ENCODE results near the gene MDN1. TPM values are rescaled to one million over a fixed set of nuclear protein-coding genes. Genes with fewer than 3 reads are reported as not detected.

The MDN1 gene
- total RNA-seq, 2 experiments from 2014 or later: 48.6 to 59.5 TPM

DNA sequence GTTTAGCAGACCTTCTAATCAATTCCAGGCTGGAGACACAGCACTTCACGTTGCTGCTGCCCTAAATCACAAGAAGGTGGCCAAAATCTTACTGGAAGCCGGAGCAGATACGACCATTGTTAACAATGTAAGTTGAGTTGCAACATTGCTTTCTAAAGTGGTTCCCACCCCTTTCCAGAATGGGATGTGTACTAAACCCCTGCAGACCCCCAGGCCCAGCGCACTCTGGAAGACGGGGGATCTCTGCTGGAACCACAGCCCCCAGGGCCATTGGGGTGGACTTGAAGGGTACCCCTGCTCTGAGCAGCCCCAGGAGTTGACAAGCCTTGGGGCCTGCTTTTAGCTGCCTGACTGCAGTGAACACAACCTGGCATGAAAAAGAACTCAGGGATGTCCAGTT, 203.1 kb downstream of the MDN1 start:
- H3K9me3 Mint-ChIP-seq (ENCODE audit: low read depth): no peaks in the 10 kb centered on the region
- intact Hi-C loops (cut with DNase I, micrococcal nuclease): no loop called here
- H3K4me3 Mint-ChIP-seq: no peak overlapping the region
- ChIA-PET CTCF (no interaction called here), POLR2A (no interaction called here)
- DNase-seq (no peak), ATAC-seq (no peak)
- no peaks in the 10 kb centered on the region for H3K36me3 Mint-ChIP-seq (ENCODE audit: low read depth)
- no peaks in the 10 kb centered on the region for H3K27me3 Mint-ChIP-seq
- no peaks in the 10 kb centered on the region for H3K4me1 Mint-ChIP-seq
- H3K27ac Mint-ChIP-seq: no peak overlapping the region

DNA sequence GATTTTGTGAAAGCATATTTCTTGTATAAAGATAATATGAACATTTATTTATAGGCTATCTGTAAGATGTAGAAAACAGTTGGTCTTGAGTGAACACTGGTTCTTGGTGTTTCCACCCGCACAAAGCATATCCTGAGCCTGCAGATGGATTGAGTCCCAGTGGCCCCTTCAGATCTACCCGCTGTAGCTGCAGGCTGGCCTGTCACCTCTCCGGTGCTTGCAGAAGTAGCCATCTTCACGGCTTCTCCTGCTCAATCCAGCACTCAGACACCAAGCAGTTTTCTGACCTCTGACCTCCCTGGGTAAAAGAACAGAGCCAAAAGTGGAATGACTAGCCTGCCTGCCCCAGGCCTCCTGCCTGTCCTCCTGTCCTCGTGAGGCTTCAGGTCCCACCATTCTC, 203.7 kb downstream of the MDN1 start:
- Mint-ChIP-seq H3K36me3 (ENCODE audit: low read depth) (no peaks in the 10 kb centered on the region), H3K27me3 (no peaks in the 10 kb centered on the region), H3K4me3 (no peak overlapping the region), H3K4me1 (no peaks in the 10 kb centered on the region), H3K27ac (no peak overlapping the region), H3K9me3 (ENCODE audit: low read depth) (no peaks in the 10 kb centered on the region)
- POLR2A ChIA-PET: no interaction called here
- CTCF ChIA-PET: interaction anchor here (1.4 kb wide), 1 partner anchor 178 kb away, joined by 3 read pairs; no protein-coding TSS in a partner anchor
- intact Hi-C loops (cut with DNase I, micrococcal nuclease): no loop called here
- no peak for DNase-seq
- ATAC-seq: no peak

DNA sequence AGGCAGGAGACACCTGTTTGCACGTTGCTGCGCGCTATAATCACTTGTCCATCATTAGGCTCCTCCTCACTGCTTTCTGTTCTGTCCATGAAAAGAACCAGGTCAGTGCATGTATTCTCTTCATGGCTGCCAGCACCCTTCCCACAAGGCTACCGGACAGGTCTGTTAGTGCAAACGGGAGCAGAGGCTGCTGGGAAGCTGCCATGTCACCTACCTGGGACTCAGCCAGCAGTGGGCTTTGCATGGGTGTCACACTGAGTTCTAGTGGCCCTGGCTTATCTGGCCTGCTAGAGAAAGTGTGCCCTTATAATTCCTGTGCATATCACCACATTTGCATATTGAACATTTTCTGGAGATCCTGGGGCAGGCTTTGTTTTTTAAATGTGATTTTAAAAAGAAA, 205.8 kb downstream of the MDN1 start:
- POLR2A ChIA-PET: no interaction called here
- Mint-ChIP-seq H3K9me3 (ENCODE audit: low read depth) (no peaks in the 10 kb centered on the region), H3K27ac (no peak overlapping the region), H3K27me3 (no peaks in the 10 kb centered on the region), H3K4me3 (no peak overlapping the region), H3K4me1 (no peaks in the 10 kb centered on the region), H3K36me3 (ENCODE audit: low read depth) (no peaks in the 10 kb centered on the region)
- CTCF ChIA-PET: interaction anchor here (1.9 to 2.1 kb wide), 2 partner anchors 10 to 182 kb away, joined by 6 to 16 read pairs; partner anchors contain the start of gene ANKRD6
- ATAC-seq (no peak), DNase-seq (no peak)
- intact Hi-C loops (cut with DNase I, micrococcal nuclease): no loop called here

DNA sequence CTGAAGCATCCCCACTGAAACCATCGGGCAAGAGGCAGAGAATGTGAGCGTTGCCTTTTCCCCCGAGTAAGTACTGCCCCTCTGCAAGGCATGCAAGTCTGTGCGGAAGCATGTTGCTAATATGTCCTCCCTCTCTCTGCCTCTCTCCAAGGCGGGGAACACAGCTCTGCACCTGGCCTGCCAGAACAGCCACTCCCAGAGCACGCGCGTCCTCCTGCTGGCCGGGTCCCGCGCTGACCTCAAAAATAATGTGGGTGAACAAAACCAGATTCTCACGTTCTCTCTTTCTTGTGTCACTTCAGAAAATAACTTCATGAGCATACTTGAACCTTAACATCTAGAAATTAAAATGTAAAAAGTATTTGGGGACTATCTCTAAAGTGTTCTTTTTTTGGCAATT, 207.5 kb downstream of the MDN1 start:
- intact Hi-C loops (cut with DNase I, micrococcal nuclease): no loop called here
- no peak overlapping the region for H3K27ac Mint-ChIP-seq
- DNase-seq: no peak
- H3K36me3 Mint-ChIP-seq (ENCODE audit: low read depth): no peaks in the 10 kb centered on the region
- no peaks in the 10 kb centered on the region for H3K27me3 Mint-ChIP-seq
- H3K9me3 Mint-ChIP-seq (ENCODE audit: low read depth): no peaks in the 10 kb centered on the region
- H3K4me1 Mint-ChIP-seq: no peaks in the 10 kb centered on the region
- ChIA-PET CTCF (interaction anchor here (1.5 to 2.1 kb wide), 2 partner anchors 180 to 240 kb away, joined by 4 to 16 read pairs; partner anchors contain the start of gene ANKRD6), POLR2A (no interaction called here)
- no peak overlapping the region for H3K4me3 Mint-ChIP-seq
- no peak for ATAC-seq

DNA sequence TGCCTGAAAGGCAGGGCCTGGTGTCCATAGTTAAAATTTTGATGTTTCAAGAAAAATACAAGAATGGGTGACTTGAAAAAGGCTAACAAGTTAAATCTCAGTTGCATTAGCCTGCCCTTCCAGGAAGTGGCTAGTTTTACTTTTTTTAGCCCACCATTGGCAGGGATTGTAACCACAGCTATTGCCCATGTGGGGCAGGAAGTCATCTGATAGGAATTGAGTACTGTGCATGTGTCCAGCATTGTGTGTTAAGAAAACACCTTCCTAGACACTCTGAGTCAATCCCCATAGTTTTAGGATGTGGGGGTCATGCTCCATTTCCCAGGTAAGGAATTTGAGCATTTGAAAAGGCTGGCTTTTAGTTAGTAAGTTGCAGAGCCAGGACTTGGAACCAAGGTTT, 207.9 kb downstream of the MDN1 start:
- CTCF ChIA-PET: interaction anchor here (1.1 to 4.2 kb wide), 2 partner anchors 181 to 201 kb away, joined by 3 to 41 read pairs; partner anchors contain the start of gene ANKRD6
- Mint-ChIP-seq H3K27me3 (no peaks in the 10 kb centered on the region), H3K27ac (no peak overlapping the region), H3K36me3 (ENCODE audit: low read depth) (no peaks in the 10 kb centered on the region), H3K9me3 (ENCODE audit: low read depth) (no peaks in the 10 kb centered on the region), H3K4me1 (no peaks in the 10 kb centered on the region), H3K4me3 (no peak overlapping the region)
- POLR2A ChIA-PET: no interaction called here
- DNase-seq (no peak), ATAC-seq (no peak)
- intact Hi-C loops (cut with DNase I, micrococcal nuclease): loop anchor here (2.0 kb wide), 2 partner anchors 243 to 629 kb away; no protein-coding TSS in a partner anchor

DNA sequence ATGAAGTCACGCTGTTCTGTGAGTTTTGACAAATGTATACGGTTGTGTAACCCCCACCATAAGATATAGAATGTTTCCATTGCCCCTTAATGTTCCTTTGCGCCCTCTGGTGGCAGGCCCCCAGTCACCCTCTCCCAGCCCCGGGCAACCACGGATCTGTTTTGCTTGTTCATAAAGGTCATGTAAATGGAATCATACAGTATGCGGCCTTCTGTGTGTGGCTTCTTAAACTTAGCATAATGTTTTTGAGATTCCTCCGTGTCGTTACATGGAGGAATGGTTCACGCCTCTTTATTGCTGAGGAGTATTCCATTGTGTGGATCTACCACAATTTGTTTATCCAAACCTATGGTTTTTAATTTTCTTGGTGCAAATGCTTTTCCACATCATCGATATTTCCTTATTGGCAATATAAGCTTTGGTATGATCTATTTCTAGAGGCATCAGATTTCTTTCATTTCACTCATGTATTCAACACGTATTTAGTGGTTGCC, 209.4 kb downstream of the MDN1 start:
- CTCF ChIA-PET: interaction anchor here (0.6 to 4.2 kb wide), 13 partner anchors 14 to 321 kb away, joined by 3 to 41 read pairs (median 4); partner anchors contain the start of gene ANKRD6
- DNase-seq: peak; percentile 88

DNA sequence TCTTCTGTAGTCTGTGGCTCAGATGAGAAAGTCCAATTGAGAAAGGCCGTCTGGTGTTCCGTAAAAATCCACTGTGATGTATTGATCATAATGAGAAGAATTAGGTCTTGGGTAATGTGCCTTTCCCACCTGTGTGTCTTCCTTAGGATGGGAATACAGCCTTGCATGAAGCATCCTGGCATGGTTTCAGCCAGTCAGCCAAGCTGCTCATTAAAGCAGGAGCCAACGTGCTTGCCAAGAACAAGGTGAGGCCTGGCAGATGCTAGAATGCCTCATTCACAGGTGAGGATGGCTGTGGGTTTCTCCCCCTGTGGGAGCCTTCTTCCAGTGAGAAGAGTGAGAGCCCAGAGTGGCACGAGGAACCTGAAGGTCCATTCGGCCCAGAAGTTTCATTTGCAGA, 213.7 kb downstream of the MDN1 start:
- no peak for ATAC-seq
- intact Hi-C loops (cut with DNase I, micrococcal nuclease): no loop called here
- DNase-seq: no peak
- Mint-ChIP-seq H3K4me1 (no peaks in the 10 kb centered on the region), H3K27me3 (no peaks in the 10 kb centered on the region), H3K4me3 (no peak overlapping the region), H3K9me3 (ENCODE audit: low read depth) (no peaks in the 10 kb centered on the region), H3K27ac (no peak overlapping the region), H3K36me3 (ENCODE audit: low read depth) (no peaks in the 10 kb centered on the region)
- POLR2A ChIA-PET: no interaction called here
- CTCF ChIA-PET: no interaction called here

More for the DNA sequence above, 209.4 kb downstream of the MDN1 start:
- Mint-ChIP-seq H3K36me3 (ENCODE audit: low read depth) (no peaks in the 10 kb centered on the region), H3K9me3 (ENCODE audit: low read depth) (no peaks in the 10 kb centered on the region), H3K27me3 (no peaks in the 10 kb centered on the region), H3K27ac (no peak overlapping the region), H3K4me3 (no peak overlapping the region), H3K4me1 (no peaks in the 10 kb centered on the region)
- intact Hi-C loops (cut with DNase I, micrococcal nuclease): loop anchor here (1.0 to 2.0 kb wide), 5 partner anchors 177 to 627 kb away; partner anchors contain the start of gene ANKRD6 (in 2 of the 2)
- POLR2A ChIA-PET: no interaction called here
- ATAC-seq: peak; percentile 92

DNA sequence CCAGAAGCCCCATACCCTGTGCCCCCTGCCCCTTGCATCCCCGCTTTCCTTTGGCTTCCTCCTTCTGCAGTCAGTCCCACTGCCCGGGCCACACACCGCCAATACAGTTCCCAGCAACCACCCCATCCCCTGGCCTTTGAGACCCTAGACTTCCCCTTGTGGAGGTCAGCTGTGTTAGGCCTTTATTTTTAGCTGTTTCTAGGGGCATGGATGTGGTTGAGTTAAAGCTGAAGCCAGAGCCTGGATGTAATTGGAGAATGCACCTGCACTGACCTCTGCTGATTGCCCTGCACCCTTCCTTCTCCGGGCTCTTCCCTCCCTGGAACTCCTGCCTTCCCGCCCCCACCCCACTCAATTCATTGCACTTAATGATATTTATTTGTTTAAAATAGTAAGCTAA, 214.9 kb downstream of the MDN1 start:
- intact Hi-C loops (cut with DNase I, micrococcal nuclease): no loop called here
- no peak overlapping the region for H3K4me3 Mint-ChIP-seq

DNA sequence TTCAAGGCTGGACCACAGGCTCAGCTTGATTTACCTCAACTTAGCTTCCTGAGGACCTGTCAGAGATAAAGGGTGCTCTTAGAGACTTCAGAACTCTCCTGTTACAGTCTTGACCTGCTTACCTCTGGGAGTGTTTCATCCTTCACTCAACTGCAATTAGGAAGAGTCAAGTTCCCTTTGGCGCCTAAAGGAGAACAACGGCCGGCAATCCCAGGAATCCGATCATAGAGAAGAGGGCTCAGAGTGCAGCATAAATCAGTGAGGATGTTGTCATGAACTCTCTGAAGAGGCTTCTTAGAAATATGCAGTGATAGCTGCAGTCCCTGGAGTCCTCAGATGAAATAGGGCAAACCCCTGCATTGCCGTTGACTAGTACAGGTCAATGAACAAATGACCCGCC, 217.4 kb downstream of the MDN1 start:
- Mint-ChIP-seq H3K9me3 (ENCODE audit: low read depth) (peaks cover 2% of the 10 kb centered on the region), H3K4me1 (no peaks in the 10 kb centered on the region), H3K27me3 (no peaks in the 10 kb centered on the region), H3K36me3 (ENCODE audit: low read depth) (peaks cover 2% of the 10 kb centered on the region), H3K4me3 (no peak overlapping the region), H3K27ac (no peak overlapping the region)
- intact Hi-C loops (cut with DNase I, micrococcal nuclease): no loop called here
- DNase-seq (no peak), ATAC-seq (no peak)
- CTCF ChIA-PET: no interaction called here
- POLR2A ChIA-PET: no interaction called here

More for the DNA sequence above, 214.9 kb downstream of the MDN1 start:
- no peak overlapping the region for H3K27ac Mint-ChIP-seq
- H3K9me3 Mint-ChIP-seq (ENCODE audit: low read depth): no peaks in the 10 kb centered on the region
- ChIA-PET POLR2A (no interaction called here), CTCF (interaction anchor here (1.6 kb wide), 1 partner anchor 9 kb away, joined by 6 read pairs; no protein-coding TSS in a partner anchor)
- H3K4me1 Mint-ChIP-seq: no peaks in the 10 kb centered on the region
- no peak for DNase-seq
- H3K36me3 Mint-ChIP-seq (ENCODE audit: low read depth): no peaks in the 10 kb centered on the region
- no peaks in the 10 kb centered on the region for H3K27me3 Mint-ChIP-seq
- no peak for ATAC-seq

DNA sequence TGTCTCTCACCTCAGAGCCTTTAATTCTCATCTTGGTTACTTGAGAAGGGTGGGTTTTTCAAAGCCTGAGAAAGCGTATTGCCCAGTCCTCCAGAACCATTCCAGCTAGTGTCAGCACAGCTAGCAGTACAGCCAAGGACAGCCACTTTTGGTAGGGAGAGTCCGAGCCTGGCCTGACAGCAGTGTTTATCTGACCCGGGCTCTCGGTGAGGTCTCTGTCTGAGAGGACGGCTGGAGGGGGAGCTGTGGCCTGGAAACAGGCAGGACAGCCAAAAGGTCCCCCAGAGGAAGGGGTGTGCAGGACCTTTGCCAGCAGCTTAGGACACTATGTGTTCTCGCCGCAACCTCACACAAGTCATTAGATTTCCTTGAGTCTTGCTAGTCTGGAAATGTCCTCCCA, 219.9 kb downstream of the MDN1 start:
- intact Hi-C loops (cut with DNase I, micrococcal nuclease): loop anchor here in 1 of 2 experiments (5.0 kb wide), 1 partner anchor 232 kb away; no protein-coding TSS in a partner anchor

DNA sequence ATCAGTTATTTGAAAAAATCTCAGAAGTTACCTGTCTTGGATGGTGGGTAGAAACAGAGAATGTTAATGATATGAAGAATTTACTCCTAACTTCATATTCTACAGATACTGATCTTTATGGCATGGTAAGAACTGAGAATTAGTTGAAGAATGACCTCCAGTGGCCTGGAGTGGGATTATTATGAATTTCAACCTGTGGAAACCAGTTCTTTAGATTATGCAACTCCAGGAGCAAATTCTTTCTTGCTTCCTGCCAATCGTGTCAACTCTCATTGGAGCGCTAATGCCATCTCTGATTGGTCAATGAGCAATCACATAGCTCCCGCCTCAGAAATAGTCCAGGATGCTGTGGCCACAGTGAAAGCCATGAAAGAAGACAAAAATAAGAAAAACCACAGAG, 221.6 kb downstream of the MDN1 start:
- H3K4me3 Mint-ChIP-seq: no peak overlapping the region
- intact Hi-C loops (cut with DNase I, micrococcal nuclease): loop anchor here in 1 of 2 experiments (5.0 kb wide), 1 partner anchor 231 kb away; no protein-coding TSS in a partner anchor
- no peak for ATAC-seq
- H3K27me3 Mint-ChIP-seq: no peaks in the 10 kb centered on the region
- DNase-seq: no peak
- H3K9me3 Mint-ChIP-seq (ENCODE audit: low read depth): peaks cover 2% of the 10 kb centered on the region
- no peak overlapping the region for H3K27ac Mint-ChIP-seq
- peaks cover 2% of the 10 kb centered on the region for H3K36me3 Mint-ChIP-seq (ENCODE audit: low read depth)
- CTCF ChIA-PET: interaction anchor here (1.4 to 2.2 kb wide), 2 partner anchors 10 to 165 kb away, joined by 4 to 7 read pairs; partner anchors contain the start of gene ANKRD6
- H3K4me1 Mint-ChIP-seq: peaks cover 9% of the 10 kb centered on the region
- POLR2A ChIA-PET: interaction anchor here (0.6 kb wide), 1 partner anchor 306 kb away, joined by 3 read pairs; no protein-coding TSS in a partner anchor

More for the DNA sequence above, 219.9 kb downstream of the MDN1 start:
- no peaks in the 10 kb centered on the region for H3K27me3 Mint-ChIP-seq
- ChIA-PET POLR2A (interaction anchor here (0.7 kb wide), 1 partner anchor 156 kb away, joined by 3 read pairs; no protein-coding TSS in a partner anchor), CTCF (interaction anchor here (0.5 to 1.5 kb wide), 12 partner anchors 9 to 1610 kb away, joined by 3 to 5 read pairs (median 3); no protein-coding TSS in a partner anchor)
- ATAC-seq: no peak
- peaks cover 2% of the 10 kb centered on the region for H3K36me3 Mint-ChIP-seq (ENCODE audit: low read depth)
- no peak overlapping the region for H3K27ac Mint-ChIP-seq
- H3K9me3 Mint-ChIP-seq (ENCODE audit: low read depth): peaks cover 2% of the 10 kb centered on the region
- no peak overlapping the region for H3K4me3 Mint-ChIP-seq
- peaks cover 9% of the 10 kb centered on the region for H3K4me1 Mint-ChIP-seq
- DNase-seq: no peak

DNA sequence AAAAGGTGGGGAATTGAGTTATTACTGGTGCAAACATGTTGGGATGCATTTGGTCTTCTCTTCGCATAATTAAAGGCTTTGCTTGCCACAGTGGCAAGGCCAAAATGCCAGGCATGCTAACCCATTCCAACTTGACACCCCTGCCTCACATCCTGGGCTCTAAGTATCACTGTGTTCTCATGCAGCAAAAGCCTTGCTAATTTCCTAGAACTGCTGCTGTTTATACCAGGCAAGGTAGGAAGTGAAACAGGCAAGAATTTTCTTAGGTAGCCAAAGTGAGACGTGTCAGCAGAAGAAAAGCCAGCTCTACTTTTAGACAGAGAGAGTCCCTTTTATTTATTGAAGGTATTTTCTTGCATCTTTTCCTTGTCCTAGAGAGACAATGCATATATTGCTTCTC, 222.2 kb downstream of the MDN1 start:
- Mint-ChIP-seq H3K9me3 (ENCODE audit: low read depth) (peaks cover 2% of the 10 kb centered on the region), H3K27ac (no peak overlapping the region), H3K4me1 (peaks cover 9% of the 10 kb centered on the region), H3K27me3 (no peaks in the 10 kb centered on the region), H3K36me3 (ENCODE audit: low read depth) (peaks cover 2% of the 10 kb centered on the region), H3K4me3 (no peak overlapping the region)
- ChIA-PET POLR2A (no interaction called here), CTCF (interaction anchor here (0.6 to 2.2 kb wide), 2 partner anchors 165 to 459 kb away, joined by 3 to 7 read pairs; partner anchors contain the start of gene ANKRD6)
- DNase-seq: no peak
- ATAC-seq: no peak
- intact Hi-C loops (cut with DNase I, micrococcal nuclease): loop anchor here in 1 of 2 experiments (5.0 kb wide), 1 partner anchor 230 kb away; no protein-coding TSS in a partner anchor

Data from activated CD4-positive, alpha-beta T cell treated with anti-CD3 and anti-CD28 coated beads for 36 hours (primary cell).